Hepatic stellate cell (primary cell): ENCODE measurements around the gene NUS1.
"Not testable (repeated sequence)": the region's sequence is repeated elsewhere in the genome, so short reads cannot be mapped to it uniquely, and the experiment has no call there.

Experiments
- DNase-seq: peaks from one replicate; pipeline ENCODE4 v3.0.0; 2011; ENCODE audit warnings: low spot score

NUS1 gene

GRCh38 chr6:117674991-117675657 is at the start of gene NUS1:
Gene NUS1, plus strand, starts transcription at chr6:117675469. Its CDS starts 202 bp downstream, at chr6:117675671.
- peak; percentile 97 for DNase-seq

DNA sequence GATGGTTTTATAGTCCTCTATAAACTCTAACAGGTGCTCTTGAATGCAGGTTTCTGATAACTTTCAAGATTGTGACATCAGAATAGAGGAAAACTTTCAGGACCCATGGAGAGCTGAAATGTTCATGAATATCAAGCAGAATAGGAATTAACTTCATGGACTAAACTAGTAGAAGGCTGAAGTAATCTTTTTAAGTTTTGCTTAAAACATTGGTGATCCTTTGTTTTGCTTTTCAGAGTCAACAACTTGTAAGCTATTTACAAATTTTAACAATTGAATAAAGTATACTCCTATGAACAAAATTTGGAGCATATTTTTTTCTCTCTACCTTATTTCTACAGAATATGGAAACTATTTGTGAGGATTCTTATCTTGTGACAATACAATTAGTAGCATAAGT is 47.7 kb upstream of the NUS1 start:
- DNase-seq, result no peak

GRCh38 chr6:117629119-117629660 is 46.1 kb upstream of the NUS1 start:
- DNase-seq, result no peak

- no peak for DNase-seq
Measured at GRCh38 chr6:117637770-117638169, 37.5 kb upstream of the NUS1 start.

DNA sequence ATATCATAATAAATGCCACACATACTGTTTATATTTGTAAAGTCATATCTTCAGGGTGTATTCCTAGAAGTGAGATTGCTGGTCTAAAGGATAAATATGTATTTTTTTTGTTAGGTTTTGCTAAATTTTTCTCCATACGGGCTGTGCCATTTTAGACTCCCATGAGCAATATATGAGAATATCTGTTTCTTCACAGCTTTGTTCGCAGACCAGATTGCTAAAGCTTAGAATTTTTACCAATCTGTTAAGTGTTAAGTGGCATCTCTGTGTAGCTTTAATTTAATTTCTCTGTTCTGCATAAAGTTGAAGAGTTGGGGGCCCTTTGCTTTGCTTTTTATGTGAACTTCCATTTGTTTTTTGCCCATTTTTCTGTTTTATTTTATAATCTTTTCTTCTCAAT is 32.3 kb upstream of the NUS1 start:
- no peak for DNase-seq

GRCh38 chr6:117651984-117652383 is 23.3 kb upstream of the NUS1 start:
- DNase-seq, result not testable (repeated sequence)

DNA sequence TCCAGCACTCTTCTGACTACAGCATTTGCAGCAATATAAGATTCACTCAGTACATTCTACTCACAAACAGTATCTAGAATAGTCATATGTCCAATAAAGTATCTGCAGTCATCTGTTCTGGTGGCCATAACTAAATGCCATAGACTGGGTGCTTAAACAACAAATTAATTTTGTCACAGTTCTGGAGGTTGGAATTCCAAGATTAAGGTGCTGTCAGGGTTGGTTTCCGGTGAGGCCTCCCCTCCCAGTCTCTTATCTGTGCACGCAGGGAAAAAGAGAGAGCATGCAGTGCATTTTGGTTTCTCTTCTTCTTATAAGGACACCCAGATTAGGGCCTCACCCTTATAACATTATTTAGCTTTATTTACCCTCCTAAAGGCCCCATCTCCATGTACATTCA is 21.3 kb upstream of the NUS1 start:
- no peak for DNase-seq

DNA sequence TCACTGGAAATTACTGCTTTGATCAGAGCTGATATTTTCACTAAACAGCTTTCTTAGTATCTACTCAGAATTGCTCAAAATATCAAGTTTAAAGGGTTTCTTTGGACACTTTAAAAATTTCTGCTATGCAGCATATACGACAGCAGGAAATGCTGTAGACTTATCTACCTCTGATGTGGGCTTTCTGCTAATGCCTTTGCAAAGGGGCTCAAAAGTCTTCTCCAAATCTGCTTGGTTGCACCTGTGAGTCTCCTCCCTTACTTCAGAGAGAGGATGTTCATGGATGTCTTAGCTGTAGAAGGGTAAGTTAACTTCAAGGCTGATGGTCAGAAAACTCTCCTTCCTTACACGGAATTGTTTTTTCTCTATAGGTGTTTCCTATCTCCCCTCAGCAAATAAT is 19.9 kb upstream of the NUS1 start:
- no peak for DNase-seq

- DNase-seq, result no peak
Measured at GRCh38 chr6:117666881-117667280, 8.4 kb upstream of the NUS1 start.

DNA sequence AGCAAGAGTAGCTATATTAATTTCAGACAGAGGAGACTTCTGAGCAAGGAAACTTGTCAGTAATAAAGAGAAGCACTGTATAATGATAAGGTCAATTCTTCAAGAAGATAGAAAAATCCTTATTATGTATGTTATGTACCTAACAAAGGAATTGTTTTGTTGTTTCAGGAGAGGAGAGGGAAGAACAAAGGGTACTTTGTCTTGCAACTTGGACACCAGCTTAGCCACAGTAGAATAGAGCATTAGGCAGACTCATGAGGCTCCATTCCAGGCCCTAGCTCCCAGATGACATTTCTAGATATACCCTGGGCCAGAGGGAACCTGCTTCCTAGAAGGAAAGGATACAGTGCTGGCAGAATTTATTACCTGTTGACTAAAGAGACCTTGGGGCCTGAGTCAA is 6.5 kb upstream of the NUS1 start:
- no peak for DNase-seq

- no peak for DNase-seq
Measured at GRCh38 chr6:117674503-117674902, 766 bp upstream of the NUS1 start.

GRCh38 chr6:117675658-117676301 is 511 bp downstream of the NUS1 start:
- not testable (repeated sequence) for DNase-seq

- DNase-seq, result no peak
Measured at GRCh38 chr6:117676577-117677218, 1.4 kb downstream of the NUS1 start.

GRCh38 chr6:117677553-117678141 is 2.4 kb downstream of the NUS1 start:
- DNase-seq, result no peak

DNA sequence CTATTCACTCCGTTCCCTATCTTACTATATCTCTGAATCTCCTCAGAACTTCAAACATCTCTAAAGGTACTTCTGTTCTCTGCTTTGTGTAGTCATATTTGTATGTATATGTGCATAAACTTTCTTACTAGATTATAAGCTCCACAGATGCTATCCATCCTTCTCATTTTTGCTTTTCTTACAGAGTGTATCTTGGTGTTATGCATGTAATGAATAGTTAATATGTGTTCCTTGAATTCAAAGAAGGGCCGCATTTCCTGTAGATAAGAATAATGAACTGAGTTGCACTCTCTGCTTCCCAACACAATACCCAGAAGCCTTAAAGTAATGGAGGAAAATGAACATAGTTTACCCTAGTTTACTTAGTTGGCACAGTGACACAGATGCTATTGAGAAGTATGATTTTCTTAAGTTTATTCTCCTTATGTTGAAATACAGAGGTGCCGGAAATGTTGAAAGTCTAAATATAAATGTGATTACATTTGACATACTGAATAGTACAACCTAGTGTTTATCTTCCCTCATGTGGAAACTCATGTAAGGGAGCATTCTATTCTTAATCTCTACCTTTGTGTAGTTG is 6.0 kb downstream of the NUS1 start:
- DNase-seq, result no peak

- DNase-seq, result no peak
Measured at GRCh38 chr6:117684749-117685148, 9.5 kb downstream of the NUS1 start.

GRCh38 chr6:117685359-117685758 is 10.1 kb downstream of the NUS1 start:
- no peak for DNase-seq

DNA sequence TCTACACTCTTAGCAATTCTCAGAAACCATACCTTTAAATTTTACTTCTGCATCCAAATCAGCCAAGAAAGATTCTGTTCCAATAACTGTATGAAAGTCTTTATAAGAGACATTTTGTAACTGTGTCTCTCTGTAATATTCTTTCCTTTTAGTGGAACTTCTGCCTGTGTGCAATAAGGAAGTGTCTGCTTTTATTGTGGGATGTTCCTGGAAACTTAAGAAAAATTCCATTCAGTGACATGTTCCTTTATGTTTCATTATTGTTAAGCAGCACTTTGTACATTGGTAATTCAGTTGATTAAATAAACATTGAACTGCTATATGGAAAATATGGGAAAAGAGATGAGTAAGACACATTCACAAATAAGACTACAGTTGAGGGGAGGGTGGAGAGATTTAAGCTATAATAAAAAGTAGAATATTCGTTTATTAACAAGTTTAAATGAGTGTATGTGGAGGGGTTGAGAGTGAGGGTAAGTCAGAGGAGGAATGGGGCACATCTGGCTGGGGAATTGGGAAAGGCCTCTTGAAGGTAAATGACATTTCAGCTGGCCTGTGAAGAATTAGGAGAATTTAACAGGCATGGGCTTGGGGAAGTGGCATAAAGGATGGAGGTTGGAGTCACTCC is 11.9 kb downstream of the NUS1 start:
- DNase-seq, result no peak

DNA sequence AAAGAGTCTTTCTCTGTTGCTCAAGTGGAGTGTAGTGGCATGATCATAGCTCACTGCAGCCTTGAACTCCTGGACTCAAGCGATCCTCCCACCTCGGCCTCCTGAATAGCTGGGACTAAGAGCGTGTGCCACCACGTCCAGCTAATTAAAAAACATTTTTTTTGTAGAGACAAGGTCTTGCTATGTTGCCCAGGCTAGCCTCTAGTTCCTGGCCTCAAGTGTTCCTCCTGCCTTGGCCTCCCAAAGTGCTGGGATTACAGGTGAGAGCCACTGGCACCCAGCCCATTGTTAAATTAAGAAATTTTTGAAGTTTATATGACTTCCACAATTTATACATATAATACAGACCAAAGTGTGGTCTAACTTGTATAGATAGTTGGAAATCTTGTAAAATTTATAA is 14.3 kb downstream of the NUS1 start:
- DNase-seq, result not testable (repeated sequence)

DNA sequence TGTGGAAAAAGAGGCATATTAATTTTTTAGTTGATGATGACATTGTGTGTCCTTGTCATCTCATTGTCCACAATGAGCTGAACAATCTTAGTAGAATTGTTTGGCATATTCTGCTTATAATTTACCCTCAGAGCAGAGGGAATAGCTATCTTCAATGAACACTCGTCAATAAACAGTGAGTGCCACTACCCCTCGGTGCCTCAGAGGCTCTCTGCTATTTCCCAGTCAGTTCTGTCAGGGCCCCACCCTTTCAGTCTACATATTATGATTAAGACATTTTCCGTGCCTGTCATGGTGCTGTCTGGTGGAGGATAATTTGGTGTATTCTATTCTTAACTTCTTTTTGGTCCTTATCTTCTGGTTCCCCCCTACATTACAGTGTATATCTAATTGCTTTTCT is 31.2 kb downstream of the NUS1 start:
- DNase-seq, result no peak

- DNase-seq, result not testable (repeated sequence)
Measured at GRCh38 chr6:117706936-117707509, 31.8 kb downstream of the NUS1 start.

DNA sequence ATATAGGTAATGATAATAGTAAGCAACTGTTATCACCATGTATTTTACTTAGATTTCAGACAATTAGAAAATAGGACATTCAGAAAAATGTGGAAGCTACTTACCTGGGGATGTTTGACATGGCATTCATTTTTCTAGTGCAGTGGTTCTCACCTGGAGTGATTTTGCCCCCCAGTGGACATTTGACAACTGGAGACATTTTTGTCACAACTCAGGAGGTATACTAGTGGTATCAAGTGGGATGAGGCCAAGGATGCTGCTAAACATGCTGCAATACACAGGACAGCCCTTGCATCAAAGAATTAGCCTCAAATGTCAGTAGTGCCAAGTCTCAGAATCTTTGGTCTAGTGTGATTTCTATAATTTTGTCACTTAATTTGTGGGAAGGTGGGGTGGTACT is 36.1 kb downstream of the NUS1 start:
- no peak for DNase-seq
